KMS-11 (cell line): ENCODE measurements around the gene SORD.
A peak's percentile ranks its signal among the peaks of the same experiment; 100 is the strongest.

Experiments used
- H2AFZ ChIP-seq: fragments of 200-600 bp; sonication (generic); 2 replicates; pipeline ENCODE4 v1.6.1; 2016; ENCODE audit warnings: antibody characterized with exemption, mixed run types, low read depth
- H3K27ac ChIP-seq: fragments of 200-600 bp; sonication (generic); 2 replicates; pipeline ENCODE4 v1.6.1; 2016; ENCODE audit warnings: mild to moderate bottlenecking, mixed run types
- H3K27me3 ChIP-seq: fragments of 200-600 bp; sonication (generic); 2 replicates; pipeline ENCODE4 v1.6.1; 2017; ENCODE audit warnings: mild to moderate bottlenecking, low read depth, mixed run types, moderate library complexity; ENCODE audit not compliant: insufficient read depth
- H3K36me3 ChIP-seq: fragments of 200-600 bp; sonication (generic); 2 replicates; pipeline ENCODE4 v1.6.1; 2017; ENCODE audit warnings: mild to moderate bottlenecking, mixed run types; ENCODE audit not compliant: insufficient read depth
- H3K4me1 ChIP-seq: fragments of 200-600 bp; sonication (generic); 2 replicates; pipeline ENCODE4 v1.6.1; 2016; ENCODE audit warnings: mild to moderate bottlenecking, low read depth, mixed run types; ENCODE audit not compliant: poor library complexity, severe bottlenecking
- H3K4me2 ChIP-seq: fragments of 200-600 bp; sonication (generic); 2 replicates; pipeline ENCODE4 v1.7.0; 2016; ENCODE audit warnings: mild to moderate bottlenecking, mixed run types
- H3K4me3 ChIP-seq: fragments of 200-600 bp; sonication (generic); IDR thresholded peaks from 2 replicates; pipeline ENCODE4 v1.6.1; 2017; ENCODE audit warnings: low read depth, low read length, mixed read lengths; ENCODE audit not compliant: insufficient read depth
- H3K79me2 ChIP-seq: fragments of 200-600 bp; sonication (generic); 2 replicates; pipeline ENCODE4 v1.6.1; 2016; ENCODE audit warnings: low read depth, mixed run types; ENCODE audit not compliant: insufficient read depth
- H3K9ac ChIP-seq: fragments of 200-600 bp; sonication (generic); 2 replicates; pipeline ENCODE4 v1.6.1; 2016; ENCODE audit warnings: mild to moderate bottlenecking, mixed run types
- H4K20me1 ChIP-seq: fragments of 200-600 bp; sonication (generic); 2 replicates; pipeline ENCODE4 v1.6.1; 2016; ENCODE audit warnings: mild to moderate bottlenecking, mixed run types; ENCODE audit not compliant: insufficient read depth
- TF ChIP-seq, protein P1 (sequence below): fragments of 200-600 bp; sonication (generic); conservative IDR thresholded peaks from 2 replicates; pipeline ENCODE4 v1.6.1; 2017; ENCODE audit warnings: low read depth, mild to moderate bottlenecking, antibody characterized with exemption, low read length, moderate library complexity, mixed read lengths

SORD gene

DNA sequence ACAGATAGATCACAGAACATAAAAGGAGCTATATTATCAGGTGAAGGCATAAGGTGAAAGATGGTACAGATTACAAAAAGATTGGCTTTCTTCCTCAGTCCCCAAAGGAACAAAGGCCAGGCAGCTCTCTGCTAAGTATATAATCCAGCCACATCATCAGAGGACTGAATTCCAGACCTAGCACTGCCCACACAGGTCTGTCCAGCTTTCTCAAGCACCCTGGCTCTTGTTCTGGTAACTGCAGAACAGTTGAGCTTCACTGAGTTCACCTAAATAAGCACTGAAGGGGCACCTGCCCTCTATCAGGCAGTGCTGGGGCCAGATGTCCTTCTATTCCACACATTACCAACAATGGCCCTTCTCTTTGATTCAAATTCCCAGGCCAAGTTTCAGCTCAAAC is 100.4 kb downstream of the SORD start:
- TF ChIP-seq, protein P1, sequence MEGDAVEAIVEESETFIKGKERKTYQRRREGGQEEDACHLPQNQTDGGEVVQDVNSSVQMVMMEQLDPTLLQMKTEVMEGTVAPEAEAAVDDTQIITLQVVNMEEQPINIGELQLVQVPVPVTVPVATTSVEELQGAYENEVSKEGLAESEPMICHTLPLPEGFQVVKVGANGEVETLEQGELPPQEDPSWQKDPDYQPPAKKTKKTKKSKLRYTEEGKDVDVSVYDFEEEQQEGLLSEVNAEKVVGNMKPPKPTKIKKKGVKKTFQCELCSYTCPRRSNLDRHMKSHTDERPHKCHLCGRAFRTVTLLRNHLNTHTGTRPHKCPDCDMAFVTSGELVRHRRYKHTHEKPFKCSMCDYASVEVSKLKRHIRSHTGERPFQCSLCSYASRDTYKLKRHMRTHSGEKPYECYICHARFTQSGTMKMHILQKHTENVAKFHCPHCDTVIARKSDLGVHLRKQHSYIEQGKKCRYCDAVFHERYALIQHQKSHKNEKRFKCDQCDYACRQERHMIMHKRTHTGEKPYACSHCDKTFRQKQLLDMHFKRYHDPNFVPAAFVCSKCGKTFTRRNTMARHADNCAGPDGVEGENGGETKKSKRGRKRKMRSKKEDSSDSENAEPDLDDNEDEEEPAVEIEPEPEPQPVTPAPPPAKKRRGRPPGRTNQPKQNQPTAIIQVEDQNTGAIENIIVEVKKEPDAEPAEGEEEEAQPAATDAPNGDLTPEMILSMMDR = no peak
- no peaks in the 10 kb centered on the region for H3K36me3 ChIP-seq
- H3K27ac ChIP-seq = no peak overlapping the region
- H2AFZ ChIP-seq = no peak overlapping the region
- no peaks in the 10 kb centered on the region for H3K79me2 ChIP-seq
- H4K20me1 ChIP-seq = no peaks in the 10 kb centered on the region
- H3K4me1 ChIP-seq = no peaks in the 10 kb centered on the region
- H3K9ac ChIP-seq = no peak overlapping the region
- H3K27me3 ChIP-seq = no peaks in the 10 kb centered on the region
- no peak overlapping the region for H3K4me3 ChIP-seq
- H3K4me2 ChIP-seq = no peak overlapping the region

DNA sequence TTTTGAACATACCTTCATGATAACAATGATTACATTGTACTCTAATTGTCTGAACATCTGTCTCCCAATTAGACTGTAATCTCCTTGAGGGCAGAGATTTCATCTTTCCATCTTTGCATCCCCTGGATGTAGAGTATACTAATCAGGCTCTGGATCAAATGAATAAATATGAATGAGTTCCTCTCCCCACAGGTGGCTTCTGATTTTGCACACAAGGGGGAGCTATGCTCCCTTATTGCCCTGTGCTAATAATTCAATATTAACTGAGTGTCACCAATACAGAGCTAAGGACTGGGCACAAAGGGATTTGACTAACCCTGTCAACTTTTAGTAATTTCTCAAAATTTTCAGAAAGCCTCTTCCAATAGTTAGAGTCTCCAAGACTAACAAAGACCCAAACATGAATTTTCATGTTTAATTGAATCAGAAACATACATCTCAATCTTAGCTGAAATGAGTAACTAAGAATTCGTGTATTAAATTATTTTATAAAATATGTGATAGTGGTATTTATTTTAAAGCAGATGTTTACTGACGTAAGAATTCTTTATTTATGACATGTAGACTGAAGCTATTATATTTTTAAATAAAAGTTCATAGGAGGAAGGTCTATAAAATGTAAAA is 103.7 kb downstream of the SORD start:
- Histone ChIP-seq H3K36me3 (no peaks in the 10 kb centered on the region), H3K27ac (no peak overlapping the region), H3K9ac (no peak overlapping the region), H3K4me2 (no peak overlapping the region), H3K4me3 (no peak overlapping the region), H4K20me1 (no peaks in the 10 kb centered on the region), H3K27me3 (no peaks in the 10 kb centered on the region), H2AFZ (no peak overlapping the region), H3K4me1 (no peaks in the 10 kb centered on the region), H3K79me2 (no peaks in the 10 kb centered on the region)
- TF ChIP-seq, protein P1 = peak; percentile 83
